ENCODE measurements around the gene PRPH. TPM values are rescaled to one million over a fixed set of nuclear protein-coding genes. Genes with fewer than 3 reads are reported as not detected.

The PRPH gene
- total and polyA plus RNA-seq, 9 of the 15 experiments (the other 6 are each of a cell fraction or from before 2014, with no cell fraction given) = 0.27 to 1.9 (median 1.3) TPM; not detected in 1

DNA sequence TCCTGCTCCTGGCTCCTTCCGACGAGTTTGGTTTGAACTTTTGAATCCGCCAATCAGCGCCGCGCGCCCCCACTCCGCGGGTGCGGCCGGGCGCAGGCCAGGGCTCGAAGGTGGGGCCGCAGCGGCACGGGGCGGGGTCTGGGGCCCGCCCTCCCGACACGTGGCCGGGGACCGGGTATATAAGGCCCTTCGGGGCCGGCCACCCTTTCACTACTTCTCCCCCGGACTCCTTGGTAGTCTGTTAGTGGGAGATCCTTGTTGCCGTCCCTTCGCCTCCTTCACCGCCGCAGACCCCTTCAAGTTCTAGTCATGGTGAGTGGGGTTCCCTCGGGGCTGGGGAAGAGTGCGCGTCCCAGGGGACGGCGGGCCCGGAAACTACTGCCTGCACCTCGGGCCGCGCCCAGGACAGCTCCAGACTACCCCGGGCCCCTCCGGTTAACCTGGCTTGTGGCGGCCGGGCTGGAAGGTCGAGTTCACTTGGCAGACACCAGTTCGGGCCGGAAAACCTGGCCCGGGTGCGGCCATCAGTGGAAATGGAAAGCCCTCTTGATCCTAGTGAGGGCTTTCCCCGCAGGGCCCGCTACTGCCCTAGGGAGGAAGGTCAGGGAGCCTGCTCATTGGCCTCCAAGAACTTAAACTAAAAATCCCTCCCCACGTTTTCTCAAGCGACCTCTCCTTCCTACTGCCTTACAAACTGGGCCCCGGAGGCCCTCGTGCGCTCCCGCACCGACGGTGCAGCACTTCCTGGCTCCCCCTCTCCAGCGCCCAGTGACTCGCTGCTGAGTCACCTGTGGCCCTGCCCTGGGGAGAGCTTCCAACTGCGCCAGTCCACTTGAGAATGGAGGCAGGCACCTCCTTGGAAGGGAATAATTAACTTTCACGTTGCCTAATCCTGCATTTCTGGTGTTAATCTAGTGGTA is 29.8 kb upstream of the PRPH start, which contains the start of gene TUBA1C (continued):
- TF ChIP-seq KDM1A (IDR thresholded peaks at IDR 0.05) = no peak
- TF ChIP-seq ZBTB33 (CRISPR knock-in tag; IDR thresholded peaks at IDR 0.05) = no peak; the same call in 1 of the 2 replicates
- no peak for TF ChIP-seq MIER1 (IDR thresholded peaks at IDR 0.05; ENCODE audit: low read depth)
- no peak for TF ChIP-seq ZNF133 (CRISPR knock-in tag; IDR thresholded peaks at IDR 0.05)
- TF ChIP-seq FOXO4 (CRISPR knock-in tag; IDR thresholded peaks at IDR 0.05) = 0 out of 2 replicates have a peak, but pooled peaks have one; percentile 42
- TF ChIP-seq SETDB1 (IDR thresholded peaks at IDR 0.05; ENCODE audit: low read length) = no peak
- TF ChIP-seq IRF1 (CRISPR knock-in tag; IDR thresholded peaks at IDR 0.05; ENCODE audit: borderline replicate concordance) = peak; percentile 39; the same call in 1 of the 2 replicates
- TF ChIP-seq KDM4B (IDR thresholded peaks at IDR 0.05; ENCODE audit: borderline replicate concordance in 2 of 2, low read depth in 1 of 2) = 0 out of 4 replicates have a peak, but pooled peaks have one; percentile 59 to 66
- TF ChIP-seq ZNF592 (IDR thresholded peaks at IDR 0.05) = peak; percentile 32; the same call in 1 of the 2 replicates
- TF ChIP-seq THRAP3 (IDR thresholded peaks at IDR 0.05; ENCODE audit: borderline replicate concordance) = peak; percentile 46; the same call in 1 of the 2 replicates
- TF ChIP-seq, protein P1, sequence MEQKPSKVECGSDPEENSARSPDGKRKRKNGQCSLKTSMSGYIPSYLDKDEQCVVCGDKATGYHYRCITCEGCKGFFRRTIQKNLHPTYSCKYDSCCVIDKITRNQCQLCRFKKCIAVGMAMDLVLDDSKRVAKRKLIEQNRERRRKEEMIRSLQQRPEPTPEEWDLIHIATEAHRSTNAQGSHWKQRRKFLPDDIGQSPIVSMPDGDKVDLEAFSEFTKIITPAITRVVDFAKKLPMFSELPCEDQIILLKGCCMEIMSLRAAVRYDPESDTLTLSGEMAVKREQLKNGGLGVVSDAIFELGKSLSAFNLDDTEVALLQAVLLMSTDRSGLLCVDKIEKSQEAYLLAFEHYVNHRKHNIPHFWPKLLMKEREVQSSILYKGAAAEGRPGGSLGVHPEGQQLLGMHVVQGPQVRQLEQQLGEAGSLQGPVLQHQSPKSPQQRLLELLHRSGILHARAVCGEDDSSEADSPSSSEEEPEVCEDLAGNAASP (IDR thresholded peaks at IDR 0.05) = no peak

All from K562 (cell line).